ENCODE measurements around the gene ANKRD9. TPM values are rescaled to one million over a fixed set of nuclear protein-coding genes. Genes with fewer than 3 reads are reported as not detected.

Gene ANKRD9
- total and polyA plus RNA-seq, 2 experiments from 2014 or later = 46.5 to 90.7 TPM

GRCh38 chr14:102485693-102486512 is 23.7 kb downstream of the ANKRD9 start:
- H3K4me2 ChIP-seq = no peak overlapping the region
- no peaks in the 10 kb centered on the region for H4K20me1 ChIP-seq (ENCODE audit: insufficient read depth, poor library complexity, severe bottlenecking)
- no peaks in the 10 kb centered on the region for H3K36me3 ChIP-seq (replicated peaks; ENCODE audit: insufficient read depth, low read depth)
- 88% methylated on average over 11 of the region's 11 CpGs for WGBS (ENCODE audit: low lambda C conversion rate, missing lambda C conversion rate)
- TF ChIP-seq EZH2 (IDR thresholded peaks at IDR 0.05; ENCODE audit: borderline replicate concordance) = no peak
- TF ChIP-seq EZH2phosphoT487 (IDR thresholded peaks at IDR 0.05; ENCODE audit: low read depth, severe bottlenecking, unreplicated experiment) = no peak
- TF ChIP-seq, protein P1, sequence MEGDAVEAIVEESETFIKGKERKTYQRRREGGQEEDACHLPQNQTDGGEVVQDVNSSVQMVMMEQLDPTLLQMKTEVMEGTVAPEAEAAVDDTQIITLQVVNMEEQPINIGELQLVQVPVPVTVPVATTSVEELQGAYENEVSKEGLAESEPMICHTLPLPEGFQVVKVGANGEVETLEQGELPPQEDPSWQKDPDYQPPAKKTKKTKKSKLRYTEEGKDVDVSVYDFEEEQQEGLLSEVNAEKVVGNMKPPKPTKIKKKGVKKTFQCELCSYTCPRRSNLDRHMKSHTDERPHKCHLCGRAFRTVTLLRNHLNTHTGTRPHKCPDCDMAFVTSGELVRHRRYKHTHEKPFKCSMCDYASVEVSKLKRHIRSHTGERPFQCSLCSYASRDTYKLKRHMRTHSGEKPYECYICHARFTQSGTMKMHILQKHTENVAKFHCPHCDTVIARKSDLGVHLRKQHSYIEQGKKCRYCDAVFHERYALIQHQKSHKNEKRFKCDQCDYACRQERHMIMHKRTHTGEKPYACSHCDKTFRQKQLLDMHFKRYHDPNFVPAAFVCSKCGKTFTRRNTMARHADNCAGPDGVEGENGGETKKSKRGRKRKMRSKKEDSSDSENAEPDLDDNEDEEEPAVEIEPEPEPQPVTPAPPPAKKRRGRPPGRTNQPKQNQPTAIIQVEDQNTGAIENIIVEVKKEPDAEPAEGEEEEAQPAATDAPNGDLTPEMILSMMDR (IDR thresholded peaks at IDR 0.05; ENCODE audit: poor library complexity) = no peak
- no peaks in the 10 kb centered on the region for H3K79me2 ChIP-seq
- H3K9me2 ChIP-seq (replicated peaks; ENCODE audit: insufficient read depth) = no peaks in the 10 kb centered on the region
- no peak overlapping the region for H3K4me3 ChIP-seq
- no peaks in the 10 kb centered on the region for H3K9me3 ChIP-seq (ENCODE audit: low read depth)
- peaks cover 13% of the 10 kb centered on the region for H3K4me1 ChIP-seq (ENCODE audit: insufficient read depth)
- no peak overlapping the region for H2AFZ ChIP-seq
- no peak overlapping the region for H3K27ac ChIP-seq
- no peak for DNase-seq (ENCODE audit: low spot score)
- no peaks in the 10 kb centered on the region for H3K27me3 ChIP-seq

- Histone ChIP-seq H3K4me1 (ENCODE audit: insufficient read depth) (peaks cover 13% of the 10 kb centered on the region), H3K4me2 (no peak overlapping the region), H4K20me1 (ENCODE audit: insufficient read depth, poor library complexity, severe bottlenecking) (no peaks in the 10 kb centered on the region), H3K9me2 (replicated peaks; ENCODE audit: insufficient read depth) (no peaks in the 10 kb centered on the region), H3K27me3 (no peaks in the 10 kb centered on the region), H3K9me3 (ENCODE audit: low read depth) (no peaks in the 10 kb centered on the region), H3K4me3 (no peak overlapping the region), H2AFZ (no peak overlapping the region), H3K27ac (no peak overlapping the region), H3K36me3 (replicated peaks; ENCODE audit: insufficient read depth, low read depth) (no peaks in the 10 kb centered on the region), H3K79me2 (no peaks in the 10 kb centered on the region)
- TF ChIP-seq EZH2 (IDR thresholded peaks at IDR 0.05; ENCODE audit: borderline replicate concordance) (no peak), EZH2phosphoT487 (IDR thresholded peaks at IDR 0.05; ENCODE audit: low read depth, severe bottlenecking, unreplicated experiment) (no peak)
- TF ChIP-seq, protein P1 (IDR thresholded peaks at IDR 0.05; ENCODE audit: poor library complexity) = no peak
- no peak for DNase-seq (ENCODE audit: low spot score)
- 89% methylated on average over 5 of the region's 5 CpGs for WGBS (ENCODE audit: low lambda C conversion rate, missing lambda C conversion rate)
Observed at GRCh38 chr14:102484316-102484715, 25.3 kb downstream of the ANKRD9 start.

GRCh38 chr14:102481791-102482238 is 27.8 kb downstream of the ANKRD9 start:
- no peaks in the 10 kb centered on the region for H4K20me1 ChIP-seq (ENCODE audit: insufficient read depth, poor library complexity, severe bottlenecking)
- H2AFZ ChIP-seq = no peak overlapping the region
- 80% methylated on average over 7 of the region's 8 CpGs for WGBS (ENCODE audit: low lambda C conversion rate, missing lambda C conversion rate)
- no peak overlapping the region for H3K4me3 ChIP-seq
- H3K9me2 ChIP-seq (replicated peaks; ENCODE audit: insufficient read depth) = no peaks in the 10 kb centered on the region
- H3K4me1 ChIP-seq (ENCODE audit: insufficient read depth) = peaks cover 10% of the 10 kb centered on the region
- H3K27ac ChIP-seq = peak overlapping the region; percentile 76
- H3K27me3 ChIP-seq = no peaks in the 10 kb centered on the region
- no peaks in the 10 kb centered on the region for H3K9me3 ChIP-seq (ENCODE audit: low read depth)
- DNase-seq (ENCODE audit: low spot score) = peak; percentile 63
- no peaks in the 10 kb centered on the region for H3K36me3 ChIP-seq (replicated peaks; ENCODE audit: insufficient read depth, low read depth)
- H3K79me2 ChIP-seq = no peaks in the 10 kb centered on the region
- no peak overlapping the region for H3K4me2 ChIP-seq
- no peak for TF ChIP-seq EZH2 (IDR thresholded peaks at IDR 0.05; ENCODE audit: borderline replicate concordance)
- TF ChIP-seq EZH2phosphoT487 (IDR thresholded peaks at IDR 0.05; ENCODE audit: low read depth, severe bottlenecking, unreplicated experiment) = no peak

DNA sequence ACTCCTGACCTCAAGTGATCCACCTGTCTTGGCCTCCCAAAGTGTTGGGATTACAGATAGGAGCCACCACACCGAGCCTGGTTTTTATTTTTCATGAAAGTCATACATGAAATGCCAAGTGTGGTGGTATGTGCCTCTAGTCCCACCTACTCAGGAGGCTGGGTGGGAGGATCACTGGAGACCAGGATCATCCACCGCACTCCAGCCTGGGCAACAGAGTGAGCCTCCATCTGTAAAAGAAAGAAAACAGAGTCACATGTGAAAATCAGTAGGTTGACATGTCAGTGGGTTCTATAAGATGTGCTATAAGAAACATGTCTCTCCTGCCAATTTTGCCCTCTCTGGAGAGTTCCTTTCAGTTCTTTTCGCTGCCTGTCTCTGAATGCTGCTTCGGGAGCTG is 28.2 kb downstream of the ANKRD9 start:
- Histone ChIP-seq H3K27ac (peak overlapping the region; percentile 76), H3K36me3 (replicated peaks; ENCODE audit: insufficient read depth, low read depth) (no peaks in the 10 kb centered on the region), H2AFZ (no peak overlapping the region), H3K4me3 (no peak overlapping the region), H3K4me1 (ENCODE audit: insufficient read depth) (peaks cover 6% of the 10 kb centered on the region), H4K20me1 (ENCODE audit: insufficient read depth, poor library complexity, severe bottlenecking) (no peaks in the 10 kb centered on the region), H3K9me2 (replicated peaks; ENCODE audit: insufficient read depth) (no peaks in the 10 kb centered on the region), H3K4me2 (no peak overlapping the region), H3K27me3 (no peaks in the 10 kb centered on the region), H3K79me2 (no peaks in the 10 kb centered on the region), H3K9me3 (ENCODE audit: low read depth) (no peaks in the 10 kb centered on the region)
- TF ChIP-seq EZH2 (IDR thresholded peaks at IDR 0.05; ENCODE audit: borderline replicate concordance) (no peak), EZH2phosphoT487 (IDR thresholded peaks at IDR 0.05; ENCODE audit: low read depth, severe bottlenecking, unreplicated experiment) (no peak)
- TF ChIP-seq, protein P1 (IDR thresholded peaks at IDR 0.05; ENCODE audit: poor library complexity) = no peak
- DNase-seq (ENCODE audit: low spot score) = no peak
- WGBS (ENCODE audit: low lambda C conversion rate, missing lambda C conversion rate) = 92% methylated on average over 4 of the region's 4 CpGs

Measured in hepatocyte (in vitro differentiated cells).